Mucosa of rectum (tissue), 2 donors: ENCODE data around the gene DNAH8.

ENCODE experiments used
- H3K27ac ChIP-seq, 2 donors: one replicate each; pipeline ENCODE4 v1.7.0; 2013; ENCODE audit warnings: inconsistent platforms in 2 of 2, low read depth in 2 of 2, low read length in 2 of 2
- H3K27me3 ChIP-seq, 2 donors: one replicate each; pipeline ENCODE4 v1.7.0; 2013; ENCODE audit warnings: low read length in 2 of 2; ENCODE audit not compliant: control insufficient read depth in 2 of 2, insufficient read depth in 2 of 2
- H3K36me3 ChIP-seq, 2 donors: one replicate each; pipeline ENCODE4 v1.7.0; 2013; ENCODE audit warnings: low read length in 2 of 2; ENCODE audit not compliant: control insufficient read depth in 2 of 2, insufficient read depth in 2 of 2
- H3K4me1 ChIP-seq, 2 donors: one replicate each; pipeline ENCODE4 v1.7.0; 2013; ENCODE audit warnings: low read length in 2 of 2, mild to moderate bottlenecking in 1 of 2; ENCODE audit not compliant: control insufficient read depth in 2 of 2, insufficient read depth in 2 of 2
- H3K4me3 ChIP-seq, 2 donors: one replicate each; pipeline ENCODE4 v1.7.0; 2013; ENCODE audit warnings: low read length in 2 of 2
- H3K9ac ChIP-seq, 2 donors: one replicate each; pipeline ENCODE4 v1.7.0; 2013; ENCODE audit warnings: low read length in 2 of 2, low read depth in 1 of 2, mild to moderate bottlenecking in 1 of 2
- H3K9me3 ChIP-seq, 2 donors: one replicate each; pipeline ENCODE4 v1.7.0; 2013; ENCODE audit warnings: low read length in 2 of 2; ENCODE audit not compliant: control insufficient read depth in 2 of 2
- donor health status: healthy.
- donor health status: Normal muscosa, but diverticular disease.

DNAH8 gene

DNA sequence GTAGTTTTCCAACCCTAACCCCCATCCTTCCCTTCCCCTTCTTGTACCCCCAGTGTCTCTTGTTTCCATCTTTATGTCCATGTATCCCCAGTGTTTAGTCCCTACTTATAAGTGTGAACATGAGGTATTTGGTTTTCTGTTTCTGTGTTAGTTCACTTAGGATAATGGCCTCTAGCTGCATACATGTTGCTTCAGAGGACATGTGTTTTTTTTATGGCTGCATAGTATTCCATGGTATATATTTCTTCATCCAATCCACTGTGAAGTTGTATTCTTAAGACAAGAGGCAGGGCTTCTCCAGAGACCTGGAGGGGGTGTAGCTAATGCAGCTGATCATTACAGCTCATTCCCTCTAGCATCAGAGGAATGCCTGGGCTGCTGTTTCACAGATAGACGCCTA, 4.2 kb downstream of the DNAH8 start:
- H3K27ac ChIP-seq: no peak overlapping the region
- no peak overlapping the region for H3K4me3 ChIP-seq
- H3K9ac ChIP-seq: no peak overlapping the region
- H3K36me3 ChIP-seq: no peaks in the 10 kb centered on the region
- peaks cover 1 to 6% of the 10 kb centered on the region in 2 donors for H3K27me3 ChIP-seq
- no peaks in the 10 kb centered on the region for H3K9me3 ChIP-seq
- no peaks in the 10 kb centered on the region for H3K4me1 ChIP-seq

DNA sequence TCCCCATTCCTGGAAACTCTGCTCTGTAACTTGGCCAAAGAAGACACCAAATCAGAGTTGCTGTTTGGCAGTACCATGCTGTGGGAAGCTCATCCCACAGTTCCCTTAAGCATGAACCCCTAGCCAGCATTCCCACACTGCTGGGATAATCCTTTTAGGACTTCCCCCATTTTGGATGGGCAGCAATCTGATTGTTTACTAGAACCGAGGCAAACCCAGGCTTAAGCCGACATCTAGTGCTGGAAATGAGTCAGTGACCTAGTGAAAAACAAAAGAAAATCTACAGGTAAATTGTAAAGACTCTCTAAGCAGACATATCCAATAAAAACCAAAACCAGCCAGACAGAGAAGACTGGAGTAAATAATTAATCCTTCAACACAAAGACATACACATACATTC, 5.2 kb downstream of the DNAH8 start:
- no peaks in the 10 kb centered on the region for H3K9me3 ChIP-seq
- H3K4me3 ChIP-seq: no peak overlapping the region
- H3K4me1 ChIP-seq: no peaks in the 10 kb centered on the region
- H3K27ac ChIP-seq: no peak overlapping the region
- no peaks in the 10 kb centered on the region for H3K36me3 ChIP-seq
- no peaks in the 10 kb centered on the region for H3K27me3 ChIP-seq
- H3K9ac ChIP-seq: no peak overlapping the region

DNA sequence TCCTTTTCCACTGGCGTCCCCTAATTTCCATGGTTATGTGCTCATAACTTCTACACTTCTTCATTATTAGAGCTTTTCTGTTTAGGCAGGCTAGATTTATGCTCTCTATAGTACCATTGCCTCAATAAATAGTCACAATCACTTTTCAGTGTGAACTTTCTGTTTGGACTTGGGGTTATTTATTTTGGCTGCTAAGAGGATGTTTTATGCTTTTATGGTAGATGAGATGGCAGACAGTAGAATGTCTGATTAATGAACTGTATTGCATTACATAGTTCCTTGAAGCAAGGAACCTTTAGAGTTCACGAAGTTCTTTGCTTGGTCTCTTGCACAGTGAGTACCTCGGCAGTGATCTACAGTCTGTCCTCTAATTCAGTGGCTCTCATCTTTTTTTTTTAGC, 6.9 kb downstream of the DNAH8 start:
- Histone ChIP-seq H3K4me3 (no peak overlapping the region), H3K27ac (no peak overlapping the region), H3K36me3 (no peaks in the 10 kb centered on the region), H3K27me3 (no peaks in the 10 kb centered on the region), H3K9ac (no peak overlapping the region), H3K4me1 (no peaks in the 10 kb centered on the region), H3K9me3 (no peaks in the 10 kb centered on the region)

DNA sequence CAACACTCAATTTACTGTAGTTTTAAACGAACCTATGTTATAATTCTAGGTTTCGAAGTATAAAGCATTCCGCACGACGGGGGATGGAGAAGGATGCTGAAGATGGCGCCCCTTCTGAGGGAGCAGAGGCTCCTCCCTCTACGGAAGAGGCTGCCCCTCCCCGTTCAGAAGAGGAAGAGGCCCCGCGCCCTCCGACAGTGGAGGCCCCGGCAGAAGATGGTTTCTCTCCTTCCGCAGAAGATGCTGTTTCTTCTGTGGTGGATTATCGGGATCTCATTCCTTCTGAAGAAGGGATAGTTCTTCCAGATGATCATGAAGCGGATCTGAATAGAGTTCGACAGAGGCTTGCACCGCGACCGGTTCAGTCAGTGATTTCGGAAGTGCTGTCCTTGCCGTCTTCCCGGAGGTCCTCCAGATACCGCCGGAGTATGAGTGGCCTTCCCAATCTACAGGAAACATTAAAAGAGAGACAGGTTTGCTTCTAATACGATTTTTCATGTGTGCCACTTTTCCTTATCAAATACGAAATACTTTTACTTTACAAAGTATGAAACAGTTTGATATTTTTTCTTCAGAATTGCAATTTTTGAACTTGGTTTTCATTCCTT, 7.7 kb downstream of the DNAH8 start:
- Histone ChIP-seq H3K36me3 (no peaks in the 10 kb centered on the region), H3K4me1 (no peaks in the 10 kb centered on the region), H3K9me3 (no peaks in the 10 kb centered on the region), H3K27me3 (no peaks in the 10 kb centered on the region), H3K9ac (no peak overlapping the region), H3K4me3 (no peak overlapping the region), H3K27ac (no peak overlapping the region)

DNA sequence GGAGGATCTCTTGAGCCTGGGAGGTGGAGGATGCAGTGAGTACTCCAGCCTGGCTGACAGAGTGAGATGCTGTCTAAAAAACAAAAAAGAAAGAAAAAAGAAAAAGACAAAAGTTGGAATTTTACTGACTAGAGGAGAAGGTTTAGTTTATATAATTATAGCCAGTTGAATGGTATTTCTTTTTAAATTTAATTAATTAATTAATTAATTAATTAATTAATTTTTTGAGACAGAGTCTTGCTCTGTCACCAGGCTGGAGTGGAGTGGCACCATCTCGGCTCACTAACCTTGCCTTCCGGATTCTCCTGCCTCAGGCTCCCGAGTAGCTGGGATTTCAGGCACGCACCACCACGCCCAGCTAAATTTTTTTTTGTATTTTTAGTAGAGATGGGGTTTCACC, 8.7 kb downstream of the DNAH8 start:
- Histone ChIP-seq H3K9ac (no peak overlapping the region), H3K4me3 (no peak overlapping the region), H3K36me3 (no peaks in the 10 kb centered on the region), H3K9me3 (no peaks in the 10 kb centered on the region), H3K27me3 (no peaks in the 10 kb centered on the region), H3K4me1 (no peaks in the 10 kb centered on the region), H3K27ac (no peak overlapping the region)

DNA sequence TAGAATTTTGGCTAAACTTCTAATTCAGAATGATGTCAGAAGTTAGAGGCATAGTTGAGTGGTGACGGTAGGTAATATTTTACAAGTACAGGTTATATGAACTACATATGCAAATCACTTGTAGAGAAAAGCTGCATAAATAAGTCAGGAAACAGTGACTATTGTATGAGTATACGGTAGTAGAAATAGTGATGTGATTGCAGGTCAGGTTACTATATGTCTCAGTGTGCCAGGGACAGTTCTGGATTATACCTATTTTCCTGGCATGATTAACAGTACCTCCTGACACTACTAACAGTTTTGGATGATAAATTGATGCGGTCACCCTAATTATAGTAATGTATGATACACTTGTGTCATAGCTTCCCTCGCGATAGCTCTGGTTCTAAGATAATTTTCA, 9.2 kb downstream of the DNAH8 start:
- Histone ChIP-seq H3K27me3 (no peaks in the 10 kb centered on the region), H3K9ac (no peak overlapping the region), H3K9me3 (no peaks in the 10 kb centered on the region), H3K4me1 (no peaks in the 10 kb centered on the region), H3K27ac (no peak overlapping the region), H3K36me3 (no peaks in the 10 kb centered on the region), H3K4me3 (no peak overlapping the region)

DNA sequence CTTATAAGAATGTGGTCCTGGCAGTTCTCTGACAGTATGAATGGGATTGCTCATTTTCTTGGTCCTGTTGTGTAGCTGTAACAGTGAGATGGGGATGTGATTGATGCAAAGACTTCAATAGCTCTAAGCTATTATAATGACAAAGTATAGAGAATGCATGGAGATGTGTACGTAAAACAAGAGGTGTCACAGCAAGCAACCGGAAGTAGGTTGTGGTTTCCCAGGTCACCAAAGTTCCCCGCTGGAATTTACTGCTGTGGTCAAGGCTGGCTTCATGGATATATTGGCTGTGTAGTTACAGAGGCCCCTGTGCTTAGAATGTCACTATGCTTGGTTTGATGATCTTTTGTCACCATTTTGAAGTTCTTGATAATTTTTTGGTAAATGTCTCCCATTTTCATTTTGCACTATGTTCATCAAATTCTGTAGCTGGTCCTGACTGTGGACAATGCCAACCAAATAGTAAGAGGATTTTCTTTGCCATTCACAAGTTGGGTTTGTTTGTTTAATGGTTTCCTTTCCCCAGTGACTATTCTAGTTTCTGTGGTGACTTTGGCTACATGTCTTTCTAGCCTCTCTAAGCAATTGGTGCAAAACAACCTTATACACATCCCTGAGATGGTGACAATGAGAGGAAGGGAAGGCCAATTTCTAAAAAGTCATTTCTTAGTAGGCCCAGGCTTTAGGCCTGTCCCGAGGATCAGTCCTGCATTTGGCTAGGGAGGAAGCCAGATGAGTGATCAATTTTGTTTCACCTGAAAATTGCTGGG, 10.5 kb downstream of the DNAH8 start:
- Histone ChIP-seq H3K4me1 (no peaks in the 10 kb centered on the region), H3K9ac (no peak overlapping the region), H3K27ac (no peak overlapping the region), H3K9me3 (no peaks in the 10 kb centered on the region), H3K27me3 (no peaks in the 10 kb centered on the region), H3K36me3 (no peaks in the 10 kb centered on the region), H3K4me3 (no peak overlapping the region)

DNA sequence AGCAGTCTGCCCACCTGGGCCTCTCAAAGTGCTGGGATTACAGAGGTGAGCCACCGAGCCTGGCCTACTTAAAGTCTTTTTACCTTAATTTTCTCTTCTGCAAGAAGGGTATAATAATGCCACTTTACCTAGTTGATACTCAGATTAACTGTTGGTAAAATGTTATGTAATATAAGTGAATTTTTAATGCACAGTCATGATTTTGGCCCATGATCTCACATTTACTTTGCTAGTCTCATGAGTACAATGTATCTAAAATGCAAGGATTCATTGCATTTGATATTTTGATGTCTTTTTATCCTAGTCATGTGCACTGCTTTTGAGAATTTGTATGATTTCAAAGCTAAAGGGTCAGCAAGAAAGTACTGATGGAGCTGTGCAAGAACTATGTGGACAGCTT, 13.1 kb downstream of the DNAH8 start:
- Histone ChIP-seq H3K27me3 (no peaks in the 10 kb centered on the region), H3K27ac (no peak overlapping the region), H3K36me3 (no peaks in the 10 kb centered on the region), H3K4me1 (no peaks in the 10 kb centered on the region), H3K9ac (no peak overlapping the region), H3K4me3 (no peak overlapping the region), H3K9me3 (no peaks in the 10 kb centered on the region)

DNA sequence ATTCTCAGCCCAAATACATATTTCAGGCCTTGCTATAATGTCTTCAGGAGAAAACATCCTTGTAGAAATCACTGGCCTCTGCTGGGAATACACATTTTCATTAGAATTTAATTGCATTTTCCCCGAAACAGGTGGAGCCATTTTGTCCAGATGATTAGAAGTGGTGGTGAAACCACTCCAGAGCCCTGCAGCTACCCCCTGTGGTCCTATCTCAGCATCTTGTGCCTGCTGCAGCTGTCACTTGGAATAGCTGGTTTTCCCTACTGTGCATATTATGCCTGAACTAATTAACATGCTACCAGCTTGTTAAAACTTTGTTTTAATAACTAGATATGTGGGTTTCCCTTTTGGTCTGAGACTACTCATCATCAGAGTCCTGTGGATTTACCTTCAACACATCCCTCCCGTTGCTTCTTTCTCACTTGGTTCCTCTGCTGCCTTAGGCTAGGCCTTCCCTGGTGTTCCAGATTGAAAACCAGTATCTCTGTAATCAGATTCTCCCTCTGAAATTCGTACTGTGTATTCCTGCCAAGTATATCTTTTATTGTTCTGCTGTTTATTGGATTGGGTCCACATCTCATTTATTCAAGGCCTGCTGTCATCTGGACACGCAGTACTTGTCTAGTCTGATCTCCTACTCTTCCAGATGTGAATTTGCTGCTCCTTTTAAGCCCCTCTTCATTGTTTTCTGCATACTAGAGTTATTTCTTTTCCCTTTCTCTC, 15.2 kb downstream of the DNAH8 start:
- no peaks in the 10 kb centered on the region for H3K36me3 ChIP-seq
- no peak overlapping the region for H3K9ac ChIP-seq
- H3K4me1 ChIP-seq: no peaks in the 10 kb centered on the region
- no peaks in the 10 kb centered on the region for H3K27me3 ChIP-seq
- no peak overlapping the region for H3K4me3 ChIP-seq
- no peak overlapping the region for H3K27ac ChIP-seq
- no peaks in the 10 kb centered on the region for H3K9me3 ChIP-seq

DNA sequence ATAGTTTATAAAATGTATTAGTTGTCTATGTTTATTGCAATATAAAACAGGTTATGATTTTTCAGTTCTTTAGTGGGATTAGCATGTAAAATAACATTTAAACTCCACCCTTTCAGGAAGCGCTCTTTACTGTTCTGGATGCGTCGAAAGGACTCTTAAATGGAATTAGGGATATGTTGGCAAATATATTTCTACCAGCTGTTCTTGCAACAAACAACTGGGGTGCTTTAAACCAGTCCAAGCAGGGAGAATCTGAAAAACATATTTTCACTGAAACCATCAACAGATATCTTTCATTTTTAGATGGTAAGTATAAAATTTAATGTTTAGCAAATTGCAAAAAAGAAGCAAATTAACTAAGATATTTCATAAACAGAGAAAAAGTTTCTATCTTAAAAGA, 21.8 kb downstream of the DNAH8 start:
- H3K27me3 ChIP-seq: no peaks in the 10 kb centered on the region
- H3K9ac ChIP-seq: no peak overlapping the region
- H3K9me3 ChIP-seq: no peaks in the 10 kb centered on the region
- H3K4me1 ChIP-seq: no peaks in the 10 kb centered on the region
- no peak overlapping the region for H3K4me3 ChIP-seq
- no peaks in the 10 kb centered on the region for H3K36me3 ChIP-seq
- H3K27ac ChIP-seq: no peak overlapping the region
